ENCODE measurements around the gene ZNF215. TPM values are rescaled to one million over a fixed set of nuclear protein-coding genes. Genes with fewer than 3 reads are reported as not detected.

The ZNF215 gene
- polyA plus RNA-seq, 3 donors = 0.08 TPM; not detected in 2

DNA sequence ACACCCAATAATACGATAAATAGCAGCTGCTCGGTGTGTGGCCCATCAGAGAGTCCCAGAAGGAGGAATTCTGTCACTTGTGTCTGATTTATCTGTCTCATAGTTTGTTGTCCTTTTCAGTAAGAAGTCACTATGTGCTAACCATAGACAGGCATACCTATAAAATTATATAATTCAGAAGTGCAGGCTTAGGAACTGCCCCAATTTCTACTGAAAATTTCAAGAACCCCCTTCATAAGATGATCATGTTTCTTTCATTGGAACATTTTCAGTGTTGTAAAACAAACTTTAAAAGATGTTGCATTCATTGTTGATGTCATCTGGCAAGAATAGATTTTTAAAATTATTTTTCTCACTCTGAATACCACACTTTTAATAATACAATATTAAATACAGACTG, 33.8 kb upstream of the ZNF215 start, which contains the start of gene OR2D2:
Gene OR2D2 (minus strand): TSS at position 101 of the 400 bp plus-strand sequence. CDS start 0 bp downstream, at position 101.
- no peaks in the 10 kb centered on the region for H3K27me3 Mint-ChIP-seq (ENCODE audit: low read depth in 3 of 3)
- H4K20me1 ChIP-seq (ENCODE audit: insufficient read depth, low read length) = no peaks in the 10 kb centered on the region
- intact Hi-C loops (cut with micrococcal nuclease) = no loop called here
- no peak within 1 kb of the TSS for H2AFZ ChIP-seq (ENCODE audit: insufficient read depth, low read depth, low read length, poor library complexity, severe bottlenecking)
- no peak within 1 kb of the TSS for H3K27ac Mint-ChIP-seq
- no peak within 1 kb of the TSS for H3K9ac ChIP-seq (ENCODE audit: insufficient read depth, low read length, poor library complexity, severe bottlenecking)
- H3K4me3 ChIP-seq (replicated peaks in 1 of 3; ENCODE audit: low read depth in 2 of 3, low read length in 3 of 3) = no peak within 1 kb of the TSS
- no peak within 1 kb of the TSS for H3K4me2 ChIP-seq (replicated peaks; ENCODE audit: extremely low read depth, low read length, poor library complexity, severe bottlenecking)
- H3K4me3 Mint-ChIP-seq = no peak within 1 kb of the TSS
- WGBS (ENCODE audit: insufficient coverage) = no CpG with 5 or more reads among the region's 2 CpGs
- H3K36me3 ChIP-seq (replicated peaks in 1 of 2; ENCODE audit: control insufficient read depth in 1 of 2, insufficient read depth in 2 of 2, low read length in 2 of 2) = no peaks in the 10 kb centered on the region
- H3K79me2 ChIP-seq (ENCODE audit: insufficient read depth, low read length) = no peaks in the 10 kb centered on the region
- no peaks in the 10 kb centered on the region for H3K4me1 ChIP-seq (ENCODE audit: control insufficient read depth in 1 of 2, insufficient read depth in 2 of 2, low read length in 2 of 2)
- H3K27me3 ChIP-seq (ENCODE audit: control insufficient read depth in 2 of 2, insufficient read depth in 2 of 2, low read length in 2 of 2) = no peaks in the 10 kb centered on the region
- H3K4me1 Mint-ChIP-seq = no peaks in the 10 kb centered on the region
- DNase-seq = no peak
- H3K9me3 Mint-ChIP-seq = peaks cover 0 to 4% (median 3%) of the 10 kb centered on the region in 7 donors
- TF ChIP-seq, protein P1, sequence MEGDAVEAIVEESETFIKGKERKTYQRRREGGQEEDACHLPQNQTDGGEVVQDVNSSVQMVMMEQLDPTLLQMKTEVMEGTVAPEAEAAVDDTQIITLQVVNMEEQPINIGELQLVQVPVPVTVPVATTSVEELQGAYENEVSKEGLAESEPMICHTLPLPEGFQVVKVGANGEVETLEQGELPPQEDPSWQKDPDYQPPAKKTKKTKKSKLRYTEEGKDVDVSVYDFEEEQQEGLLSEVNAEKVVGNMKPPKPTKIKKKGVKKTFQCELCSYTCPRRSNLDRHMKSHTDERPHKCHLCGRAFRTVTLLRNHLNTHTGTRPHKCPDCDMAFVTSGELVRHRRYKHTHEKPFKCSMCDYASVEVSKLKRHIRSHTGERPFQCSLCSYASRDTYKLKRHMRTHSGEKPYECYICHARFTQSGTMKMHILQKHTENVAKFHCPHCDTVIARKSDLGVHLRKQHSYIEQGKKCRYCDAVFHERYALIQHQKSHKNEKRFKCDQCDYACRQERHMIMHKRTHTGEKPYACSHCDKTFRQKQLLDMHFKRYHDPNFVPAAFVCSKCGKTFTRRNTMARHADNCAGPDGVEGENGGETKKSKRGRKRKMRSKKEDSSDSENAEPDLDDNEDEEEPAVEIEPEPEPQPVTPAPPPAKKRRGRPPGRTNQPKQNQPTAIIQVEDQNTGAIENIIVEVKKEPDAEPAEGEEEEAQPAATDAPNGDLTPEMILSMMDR (IDR thresholded peaks at IDR 0.05) = no peak
- no peak within 1 kb of the TSS for H3K27ac ChIP-seq (ENCODE audit: low read depth in 1 of 2, low read length in 2 of 2)
- H3K36me3 Mint-ChIP-seq = no peaks in the 10 kb centered on the region
- no peaks in the 10 kb centered on the region for H3K9me3 ChIP-seq (replicated peaks in 1 of 2; ENCODE audit: control insufficient read depth in 1 of 2, insufficient read depth in 1 of 2, low read length in 2 of 2)

DNA sequence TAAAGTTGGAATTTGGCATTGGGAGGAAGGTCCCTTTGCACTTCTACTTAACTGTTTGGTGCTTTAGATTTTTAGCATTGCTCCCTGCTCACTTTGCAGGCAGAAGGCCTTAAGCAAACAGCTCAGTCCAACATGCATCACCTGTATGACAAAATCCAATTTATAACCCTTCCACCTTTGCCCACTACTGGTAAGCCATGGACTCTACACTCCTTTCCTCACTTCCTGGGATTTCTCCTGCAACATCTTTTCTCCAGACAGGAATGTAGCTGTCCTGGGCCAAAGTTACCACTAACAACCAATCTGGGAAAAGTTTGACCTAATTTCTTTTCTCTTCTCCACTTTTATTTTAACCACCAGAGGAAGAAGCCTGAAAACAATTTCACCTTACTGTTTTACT, 32.1 kb upstream of the ZNF215 start:
- Mint-ChIP-seq H3K4me3 (no peak overlapping the region), H3K9me3 (peaks cover 0 to 1% (median 0%) of the 10 kb centered on the region in 7 donors), H3K36me3 (no peaks in the 10 kb centered on the region), H3K4me1 (no peaks in the 10 kb centered on the region), H3K27ac (no peak overlapping the region), H3K27me3 (ENCODE audit: low read depth in 3 of 3) (no peaks in the 10 kb centered on the region)
- Histone ChIP-seq H3K4me3 (replicated peaks in 1 of 3; ENCODE audit: low read depth in 2 of 3, low read length in 3 of 3) (no peak overlapping the region), H3K36me3 (replicated peaks in 1 of 2; ENCODE audit: control insufficient read depth in 1 of 2, insufficient read depth in 2 of 2, low read length in 2 of 2) (no peaks in the 10 kb centered on the region), H3K27me3 (ENCODE audit: control insufficient read depth in 2 of 2, insufficient read depth in 2 of 2, low read length in 2 of 2) (no peaks in the 10 kb centered on the region), H2AFZ (ENCODE audit: insufficient read depth, low read depth, low read length, poor library complexity, severe bottlenecking) (no peak overlapping the region), H3K9me3 (replicated peaks in 1 of 2; ENCODE audit: control insufficient read depth in 1 of 2, insufficient read depth in 1 of 2, low read length in 2 of 2) (no peaks in the 10 kb centered on the region), H4K20me1 (ENCODE audit: insufficient read depth, low read length) (no peaks in the 10 kb centered on the region), H3K4me2 (replicated peaks; ENCODE audit: extremely low read depth, low read length, poor library complexity, severe bottlenecking) (no peak overlapping the region), H3K9ac (ENCODE audit: insufficient read depth, low read length, poor library complexity, severe bottlenecking) (no peak overlapping the region), H3K27ac (ENCODE audit: low read depth in 1 of 2, low read length in 2 of 2) (no peak overlapping the region), H3K4me1 (ENCODE audit: control insufficient read depth in 1 of 2, insufficient read depth in 2 of 2, low read length in 2 of 2) (no peaks in the 10 kb centered on the region), H3K79me2 (ENCODE audit: insufficient read depth, low read length) (no peaks in the 10 kb centered on the region)
- no peak for DNase-seq
- intact Hi-C loops (cut with micrococcal nuclease) = no loop called here
- TF ChIP-seq, protein P1 (IDR thresholded peaks at IDR 0.05) = no peak
